Measurements from ENCODE around the gene SPTBN5. TPM values are rescaled to one million over a fixed set of nuclear protein-coding genes. Genes with fewer than 3 reads are reported as not detected.

SPTBN5 gene
- total RNA-seq, 4 donors from 2014 or later, result 0.17 to 1.2 (median 0.68) TPM

GRCh38 chr15:41856716-41857115 lies 37.1 kb downstream of the SPTBN5 start:
- Histone ChIP-seq H3K4me1 (no peaks in the 10 kb centered on the region), H3K27me3 (peaks cover 0 to 73% (median 15%) of the 10 kb centered on the region in 4 donors), H3K9me3 (no peaks in the 10 kb centered on the region), H3K36me3 (no peaks in the 10 kb centered on the region), H3K4me3 (no peak overlapping the region), H3K27ac (replicated peaks in 1 of 4) (no peak overlapping the region)
- TF ChIP-seq POLR2AphosphoS5 (IDR thresholded peaks at IDR 0.05), result no peak
- no peak for TF ChIP-seq CTCF (IDR thresholded peaks at IDR 0.05)
- no peak for TF ChIP-seq EP300 (IDR thresholded peaks at IDR 0.05)
- no peak for TF ChIP-seq POLR2A (IDR thresholded peaks at IDR 0.05; ENCODE audit: low read depth)
- intact Hi-C loops (cut with DNase I), result no loop called here
- WGBS, result 94% methylated on average over 9 of the region's 12 CpGs
- no peak for DNase-seq (ENCODE audit: extremely low spot score)

- intact Hi-C loops (cut with DNase I), result no loop called here
- H3K4me3 ChIP-seq, result no peak overlapping the region
- peaks cover 0 to 78% (median 15%) of the 10 kb centered on the region in 4 donors for H3K27me3 ChIP-seq
These were observed 37.6 kb downstream of the SPTBN5 start for GRCh38 chr15:41856262-41856661.

GRCh38 chr15:41855261-41855961 lies 38.4 kb downstream of the SPTBN5 start:
- Histone ChIP-seq H3K4me1 (no peaks in the 10 kb centered on the region), H3K27me3 (peaks cover 0 to 78% (median 15%) of the 10 kb centered on the region in 4 donors), H3K27ac (replicated peaks in 1 of 4) (no peak overlapping the region), H3K4me3 (no peak overlapping the region), H3K36me3 (no peaks in the 10 kb centered on the region), H3K9me3 (no peaks in the 10 kb centered on the region)
- 80% methylated on average over 22 of the region's 30 CpGs for WGBS
- DNase-seq (ENCODE audit: extremely low spot score), result no peak
- TF ChIP-seq POLR2A (IDR thresholded peaks at IDR 0.05; ENCODE audit: low read depth) (no peak), CTCF (IDR thresholded peaks at IDR 0.05) (no peak), EP300 (IDR thresholded peaks at IDR 0.05) (no peak), POLR2AphosphoS5 (IDR thresholded peaks at IDR 0.05) (no peak)
- intact Hi-C loops (cut with DNase I), result no loop called here

More at GRCh38 chr15:41856262-41856661, 37.6 kb downstream of the SPTBN5 start:
- no peak for DNase-seq (ENCODE audit: extremely low spot score)
- Histone ChIP-seq H3K27ac (replicated peaks in 1 of 4) (no peak overlapping the region), H3K4me1 (no peaks in the 10 kb centered on the region), H3K36me3 (no peaks in the 10 kb centered on the region), H3K9me3 (no peaks in the 10 kb centered on the region)
- TF ChIP-seq POLR2A (IDR thresholded peaks at IDR 0.05; ENCODE audit: low read depth) (no peak), POLR2AphosphoS5 (IDR thresholded peaks at IDR 0.05) (no peak), CTCF (IDR thresholded peaks at IDR 0.05) (no peak), EP300 (IDR thresholded peaks at IDR 0.05) (no peak)
- WGBS, result 83% methylated on average over 6 of the region's 17 CpGs

- Histone ChIP-seq H3K4me3 (no peak overlapping the region), H3K27ac (replicated peaks in 1 of 4) (no peak overlapping the region), H3K4me1 (no peaks in the 10 kb centered on the region), H3K36me3 (no peaks in the 10 kb centered on the region), H3K9me3 (no peaks in the 10 kb centered on the region), H3K27me3 (peaks cover 0 to 76% (median 15%) of the 10 kb centered on the region in 4 donors)
- intact Hi-C loops (cut with DNase I), result no loop called here
- no peak for TF ChIP-seq EP300 (IDR thresholded peaks at IDR 0.05)
- no peak for TF ChIP-seq POLR2A (IDR thresholded peaks at IDR 0.05; ENCODE audit: low read depth)
- TF ChIP-seq POLR2AphosphoS5 (IDR thresholded peaks at IDR 0.05), result no peak
- TF ChIP-seq CTCF (IDR thresholded peaks at IDR 0.05), result no peak
- 90% methylated on average over 8 of the region's 9 CpGs for WGBS
- DNase-seq (ENCODE audit: extremely low spot score), result no peak
These were observed 39.4 kb downstream of the SPTBN5 start for GRCh38 chr15:41854443-41854842.

Measured in esophagus muscularis mucosa (tissue), 4 donors.